Smooth muscle cell (in vitro differentiated cells): ENCODE results near the gene EXD3. TPM values are rescaled to one million over a fixed set of nuclear protein-coding genes. Genes with fewer than 3 reads are reported as not detected.

Experiments used
- DNase-seq: peaks from one replicate; lab custom pipeline; 2025; ENCODE audit not compliant: unreplicated experiment; lab: John Stamatoyannopoulos, UW
- H2AFZ ChIP-seq: fragments of 200-600 bp; sonication (generic); 2 replicates; pipeline ENCODE4 v1.6.0; 2016; ENCODE audit warnings: antibody characterized with exemption, low read depth, mild to moderate bottlenecking
- H3F3A ChIP-seq: fragments of 200-600 bp; sonication (generic); 2 replicates; pipeline ENCODE4 v1.6.0; 2017; ENCODE audit warnings: antibody characterized with exemption, low read depth
- H3K27ac ChIP-seq: fragments of 200-600 bp; sonication (generic); 2 replicates; pipeline ENCODE4 v1.5.1; 2016; ENCODE audit warnings: low read depth, mild to moderate bottlenecking
- H3K27me3 ChIP-seq: fragments of 200-600 bp; sonication (generic); 2 replicates; pipeline ENCODE4 v1.6.1; 2016; ENCODE audit warnings: low read depth, mild to moderate bottlenecking
- H3K36me3 ChIP-seq: fragments of 200-600 bp; sonication (generic); 2 replicates; pipeline ENCODE4 v1.5.1; 2016; ENCODE audit warnings: low read depth
- H3K4me1 ChIP-seq: fragments of 200-600 bp; sonication (generic); 2 replicates; pipeline ENCODE4 v1.5.1; 2016; ENCODE audit warnings: low read depth
- H3K4me2 ChIP-seq: fragments of 200-600 bp; sonication (generic); 2 replicates; pipeline ENCODE4 v1.6.0; 2016; ENCODE audit warnings: mild to moderate bottlenecking
- H3K4me3 ChIP-seq: fragments of 200-600 bp; sonication (generic); 2 replicates; pipeline ENCODE4 v1.5.1; 2016; ENCODE audit warnings: mild to moderate bottlenecking
- H3K79me2 ChIP-seq: fragments of 200-600 bp; sonication (generic); 2 replicates; pipeline ENCODE4 v1.6.0; 2016; ENCODE audit warnings: low read depth, mild to moderate bottlenecking
- H3K9ac ChIP-seq: fragments of 200-600 bp; sonication (generic); 2 replicates; pipeline ENCODE4 v1.6.0; 2016; ENCODE audit warnings: low read depth
- H3K9me3 ChIP-seq: fragments of 200-600 bp; sonication (generic); replicated peaks from 2 replicates; pipeline ENCODE4 v1.5.1; 2016; ENCODE audit warnings: low read depth
- H4K20me1 ChIP-seq: fragments of 200-600 bp; sonication (generic); 2 replicates; pipeline ENCODE4 v1.6.0; 2016; ENCODE audit warnings: low read depth
- whole genome bisulfite sequencing: methylation state at CpG from one replicate; pipeline ENCODE4 v1.1.7; 2016; ENCODE audit warnings: low lambda C conversion rate; 5-methylcytosine and 5-hydroxymethylcytosine counted together
- polyA plus RNA-seq: library from polyadenylated mRNA; unstranded; fragments of >200 nt; fragmentation: Nextera tagmentation; extraction: Ambion mirVana; gene quantifications from 2 replicates; pipeline ENCODE4 v1.2.1, GENCODE V29; 2016
- total RNA-seq: library from RNA; depleted of rRNA; stranded (reverse); fragments of >200 nt; gene quantifications from 2 replicates; pipeline ENCODE4 v1.2.3, GENCODE V29; 2014
- TF ChIP-seq, protein P1 (sequence below): fragments of 200-600 bp; sonication (generic); IDR thresholded peaks from 2 replicates; pipeline ENCODE4 v1.5.1; 2017; ENCODE audit warnings: borderline replicate concordance, mild to moderate bottlenecking, antibody characterized with exemption; ENCODE audit not compliant: insufficient read depth, poor library complexity, severe bottlenecking

EXD3 gene
- total and polyA plus RNA-seq, 2 experiments from 2014 or later: 3.1 to 15.7 TPM

DNA sequence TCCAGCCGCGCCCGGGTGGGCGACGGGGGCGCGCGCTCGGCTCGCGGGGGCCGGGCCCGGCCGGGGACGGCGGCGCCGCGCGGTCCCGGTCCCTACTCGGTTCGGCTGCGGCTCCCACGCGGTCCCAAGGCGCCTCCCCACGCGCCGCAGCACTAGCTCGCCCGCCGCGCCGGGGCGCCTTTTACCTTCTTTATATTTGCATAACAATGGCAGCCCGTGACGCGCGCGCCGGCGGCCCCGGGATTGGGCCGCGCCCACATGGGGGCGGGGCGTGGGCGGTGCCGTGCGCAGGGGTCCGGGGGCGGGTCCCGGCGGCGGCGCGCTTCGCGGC lies 120.9 kb downstream of the EXD3 start, which contains the start of gene NRARP:
TSS of gene NRARP (minus strand) at position 154 of the 331 bp plus-strand sequence. CDS start 343 bp downstream, outside the sequence.
- H4K20me1 ChIP-seq: peaks cover 9% of the 10 kb centered on the region
- peak within 1 kb of the TSS; percentile 34 for H3K9ac ChIP-seq
- 1% methylated on average over 22 of the region's 60 CpGs for WGBS
- peak within 1 kb of the TSS; percentile 59 for H3K4me3 ChIP-seq
- TF ChIP-seq, protein P1, sequence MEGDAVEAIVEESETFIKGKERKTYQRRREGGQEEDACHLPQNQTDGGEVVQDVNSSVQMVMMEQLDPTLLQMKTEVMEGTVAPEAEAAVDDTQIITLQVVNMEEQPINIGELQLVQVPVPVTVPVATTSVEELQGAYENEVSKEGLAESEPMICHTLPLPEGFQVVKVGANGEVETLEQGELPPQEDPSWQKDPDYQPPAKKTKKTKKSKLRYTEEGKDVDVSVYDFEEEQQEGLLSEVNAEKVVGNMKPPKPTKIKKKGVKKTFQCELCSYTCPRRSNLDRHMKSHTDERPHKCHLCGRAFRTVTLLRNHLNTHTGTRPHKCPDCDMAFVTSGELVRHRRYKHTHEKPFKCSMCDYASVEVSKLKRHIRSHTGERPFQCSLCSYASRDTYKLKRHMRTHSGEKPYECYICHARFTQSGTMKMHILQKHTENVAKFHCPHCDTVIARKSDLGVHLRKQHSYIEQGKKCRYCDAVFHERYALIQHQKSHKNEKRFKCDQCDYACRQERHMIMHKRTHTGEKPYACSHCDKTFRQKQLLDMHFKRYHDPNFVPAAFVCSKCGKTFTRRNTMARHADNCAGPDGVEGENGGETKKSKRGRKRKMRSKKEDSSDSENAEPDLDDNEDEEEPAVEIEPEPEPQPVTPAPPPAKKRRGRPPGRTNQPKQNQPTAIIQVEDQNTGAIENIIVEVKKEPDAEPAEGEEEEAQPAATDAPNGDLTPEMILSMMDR: no peak
- no peaks in the 10 kb centered on the region for H3K79me2 ChIP-seq
- peak within 1 kb of the TSS; percentile 43 for H2AFZ ChIP-seq
- peaks cover 48% of the 10 kb centered on the region for H3K4me1 ChIP-seq
- H3K27ac ChIP-seq: no peak within 1 kb of the TSS
- no peaks in the 10 kb centered on the region for H3F3A ChIP-seq
- no peak for DNase-seq
- H3K4me2 ChIP-seq: peak within 1 kb of the TSS; percentile 90
- H3K36me3 ChIP-seq: no peaks in the 10 kb centered on the region
- H3K9me3 ChIP-seq: no peaks in the 10 kb centered on the region
- H3K27me3 ChIP-seq: peaks cover 35% of the 10 kb centered on the region

DNA sequence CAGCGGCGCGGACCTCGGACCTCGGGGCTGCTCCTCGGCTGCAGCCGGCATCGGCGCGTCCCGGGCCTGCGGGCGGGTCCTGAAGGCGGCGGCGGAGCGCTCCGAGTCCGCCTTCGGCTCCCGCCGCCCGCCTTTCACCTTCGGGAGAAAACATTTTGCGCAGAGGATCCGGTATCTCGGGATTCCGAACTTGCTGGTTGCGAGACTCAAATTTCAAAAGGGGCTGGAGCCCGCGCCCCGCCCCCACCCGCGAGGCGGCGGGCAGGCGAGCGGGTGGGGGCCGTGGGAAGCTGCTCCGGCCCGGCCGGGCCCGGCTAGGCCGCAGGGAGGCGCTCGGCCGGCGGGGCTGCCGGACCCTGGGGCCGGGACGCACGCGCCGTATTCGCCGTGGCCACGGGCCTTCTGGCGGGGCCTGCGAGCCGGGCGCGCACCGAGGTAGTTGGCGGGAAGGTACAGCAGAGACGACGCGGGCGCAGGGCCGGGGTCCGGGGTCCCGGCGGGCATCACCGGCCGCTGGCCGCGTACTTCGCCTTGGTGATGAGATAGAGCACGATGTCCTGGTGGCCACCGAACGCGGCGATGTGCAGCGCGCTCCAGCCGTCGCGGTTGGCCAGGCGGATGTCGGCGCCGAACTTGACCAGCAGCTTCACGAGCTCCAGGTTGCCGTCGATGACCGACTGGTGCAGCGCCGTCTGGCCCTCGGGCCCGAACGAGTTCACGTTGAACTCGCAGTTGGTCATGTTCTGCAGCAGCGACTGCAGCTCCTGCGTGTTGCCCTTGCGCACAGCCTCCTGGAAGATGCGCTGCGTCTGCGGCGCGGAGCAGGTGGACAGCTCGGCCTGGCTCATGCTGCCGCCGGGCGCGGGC lies 121.6 kb downstream of the EXD3 start:
- Histone ChIP-seq H3K4me1 (peaks cover 49% of the 10 kb centered on the region), H3K27me3 (peaks cover 42% of the 10 kb centered on the region), H3K9ac (no peak overlapping the region), H3K4me2 (peak overlapping the region; percentile 90), H4K20me1 (peaks cover 9% of the 10 kb centered on the region), H2AFZ (no peak overlapping the region), H3K36me3 (no peaks in the 10 kb centered on the region), H3K79me2 (no peaks in the 10 kb centered on the region), H3F3A (no peaks in the 10 kb centered on the region), H3K27ac (no peak overlapping the region), H3K9me3 (no peaks in the 10 kb centered on the region), H3K4me3 (peak overlapping the region; percentile 59)
- 1% methylated on average over 103 of the region's 115 CpGs for WGBS
- no peak for DNase-seq
- TF ChIP-seq, protein P1: no peak

DNA sequence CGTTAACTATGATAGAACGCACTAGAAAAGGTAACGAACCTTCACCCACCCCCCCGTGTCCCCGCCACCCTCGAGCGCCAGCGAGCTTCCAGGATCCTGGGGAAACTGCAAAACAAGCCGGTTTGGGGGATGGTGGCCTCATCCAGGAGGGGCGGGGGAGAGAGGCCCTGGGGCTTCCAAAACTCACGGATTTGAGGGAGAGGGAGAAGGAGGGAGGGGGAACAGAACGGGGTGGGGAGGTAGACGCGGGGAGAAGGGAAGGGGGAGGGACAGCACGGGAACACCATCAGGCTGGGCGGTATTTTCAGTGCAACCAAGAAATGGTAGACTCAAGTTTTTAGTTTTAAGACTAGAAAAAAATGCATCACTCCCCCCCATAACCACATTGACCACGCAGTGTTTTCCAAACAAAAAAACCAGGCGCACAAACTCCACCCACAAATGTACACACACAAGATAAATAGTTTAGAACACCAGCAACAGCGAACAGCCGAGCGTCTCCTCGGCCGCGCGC lies 122.3 kb downstream of the EXD3 start:
- H3K9ac ChIP-seq: no peak overlapping the region
- no peaks in the 10 kb centered on the region for H3K9me3 ChIP-seq
- H3F3A ChIP-seq: no peaks in the 10 kb centered on the region
- no peak overlapping the region for H3K27ac ChIP-seq
- 1% methylated on average over 18 of the region's 25 CpGs for WGBS
- DNase-seq: no peak
- peaks cover 45% of the 10 kb centered on the region for H3K4me1 ChIP-seq
- H4K20me1 ChIP-seq: peaks cover 9% of the 10 kb centered on the region
- H3K79me2 ChIP-seq: no peaks in the 10 kb centered on the region
- H2AFZ ChIP-seq: no peak overlapping the region
- TF ChIP-seq, protein P1: no peak
- H3K4me2 ChIP-seq: peak overlapping the region; percentile 90
- H3K36me3 ChIP-seq: no peaks in the 10 kb centered on the region
- H3K27me3 ChIP-seq: peaks cover 48% of the 10 kb centered on the region
- H3K4me3 ChIP-seq: peak overlapping the region; percentile 59
